Measurements from ENCODE around the gene PLCL1. TPM values are rescaled to one million over a fixed set of nuclear protein-coding genes. Genes with fewer than 3 reads are reported as not detected.

PLCL1 gene
- total RNA-seq, 1 experiment from 2014 or later = 1.6 TPM

DNA sequence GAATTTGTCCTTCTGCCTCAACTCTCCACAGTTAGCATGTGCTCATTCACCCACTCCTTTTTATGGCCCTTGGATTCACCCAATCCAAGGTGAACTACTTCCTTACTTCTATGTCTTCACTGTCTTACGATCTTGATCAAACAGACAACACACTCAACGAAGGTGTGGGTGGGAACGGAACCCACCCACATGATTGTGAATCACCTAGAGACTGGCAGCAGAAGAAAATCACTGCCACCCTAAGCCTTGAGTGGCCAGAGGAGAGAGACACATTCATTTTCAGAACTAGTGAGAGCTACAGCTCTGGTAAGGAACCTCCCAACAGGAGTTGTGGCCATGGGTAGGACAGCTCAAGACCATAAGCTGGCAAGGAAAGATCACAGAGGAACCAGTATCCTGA is 194.3 kb downstream of the PLCL1 start:
- no peaks in the 10 kb centered on the region for H3K36me3 ChIP-seq (ENCODE audit: control insufficient read depth, insufficient read depth, low read length)
- no peaks in the 10 kb centered on the region for H3K4me1 Mint-ChIP-seq (ENCODE audit: low read depth, unreplicated experiment)
- no peak overlapping the region for H3K4me3 Mint-ChIP-seq (ENCODE audit: unreplicated experiment)
- H3K9me3 ChIP-seq = no peaks in the 10 kb centered on the region
- TF ChIP-seq, protein P1, sequence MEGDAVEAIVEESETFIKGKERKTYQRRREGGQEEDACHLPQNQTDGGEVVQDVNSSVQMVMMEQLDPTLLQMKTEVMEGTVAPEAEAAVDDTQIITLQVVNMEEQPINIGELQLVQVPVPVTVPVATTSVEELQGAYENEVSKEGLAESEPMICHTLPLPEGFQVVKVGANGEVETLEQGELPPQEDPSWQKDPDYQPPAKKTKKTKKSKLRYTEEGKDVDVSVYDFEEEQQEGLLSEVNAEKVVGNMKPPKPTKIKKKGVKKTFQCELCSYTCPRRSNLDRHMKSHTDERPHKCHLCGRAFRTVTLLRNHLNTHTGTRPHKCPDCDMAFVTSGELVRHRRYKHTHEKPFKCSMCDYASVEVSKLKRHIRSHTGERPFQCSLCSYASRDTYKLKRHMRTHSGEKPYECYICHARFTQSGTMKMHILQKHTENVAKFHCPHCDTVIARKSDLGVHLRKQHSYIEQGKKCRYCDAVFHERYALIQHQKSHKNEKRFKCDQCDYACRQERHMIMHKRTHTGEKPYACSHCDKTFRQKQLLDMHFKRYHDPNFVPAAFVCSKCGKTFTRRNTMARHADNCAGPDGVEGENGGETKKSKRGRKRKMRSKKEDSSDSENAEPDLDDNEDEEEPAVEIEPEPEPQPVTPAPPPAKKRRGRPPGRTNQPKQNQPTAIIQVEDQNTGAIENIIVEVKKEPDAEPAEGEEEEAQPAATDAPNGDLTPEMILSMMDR (IDR thresholded peaks at IDR 0.05; ENCODE audit: insufficient read depth in 1 of 2, low read depth in 1 of 2, low read length in 1 of 2, severe bottlenecking in 1 of 2, unreplicated experiment in 1 of 2) = no peak
- no TSS peak for BruUV-seq (replicated peaks)
- peaks cover 5% of the 10 kb centered on the region for H3K27me3 Mint-ChIP-seq (ENCODE audit: insufficient read depth, unreplicated experiment)
- no peak overlapping the region for H3K4me3 ChIP-seq (ENCODE audit: low read depth, low read length)
- no peak overlapping the region for H3K27ac Mint-ChIP-seq (ENCODE audit: unreplicated experiment)
- POLR2A ChIA-PET = no interaction called here
- no peaks in the 10 kb centered on the region for H3K27me3 ChIP-seq (replicated peaks; ENCODE audit: control insufficient read depth, insufficient read depth, low read length)
- H3K9me3 Mint-ChIP-seq (ENCODE audit: unreplicated experiment) = no peaks in the 10 kb centered on the region
- no peak for DNase-seq
- no peaks in the 10 kb centered on the region for H3K4me1 ChIP-seq
- no peaks in the 10 kb centered on the region for H3K36me3 Mint-ChIP-seq (ENCODE audit: insufficient read depth, unreplicated experiment)
- intact Hi-C loops (cut with micrococcal nuclease; ENCODE audit: unreplicated experiment) = no loop called here
- CTCF ChIA-PET = no interaction called here

DNA sequence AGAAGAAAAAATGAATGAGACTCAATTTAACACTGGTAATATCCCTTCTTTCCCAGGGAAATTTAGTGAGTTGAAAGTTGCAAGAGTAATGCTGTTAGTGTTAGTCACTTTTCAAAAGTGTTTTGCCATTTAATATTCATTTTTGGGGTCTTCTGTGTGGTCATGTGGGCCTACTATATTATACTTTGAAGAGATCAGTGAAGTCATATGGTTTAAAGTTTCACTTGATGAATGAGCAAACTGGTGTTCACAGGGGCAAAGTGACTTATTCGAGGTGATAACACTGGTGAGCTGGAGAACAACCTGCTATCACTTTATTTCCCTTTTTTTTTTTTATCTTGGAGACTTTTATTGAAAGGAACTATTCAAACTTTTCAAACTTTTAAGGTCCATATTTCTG is 196.0 kb downstream of the PLCL1 start:
- CTCF ChIA-PET = no interaction called here

GRCh38 chr2:198004173-198004572 is 199.8 kb downstream of the PLCL1 start:
- intact Hi-C loops (cut with micrococcal nuclease; ENCODE audit: unreplicated experiment) = no loop called here
- Histone ChIP-seq H3K4me3 (ENCODE audit: low read depth, low read length) (no peak overlapping the region), H3K27me3 (replicated peaks; ENCODE audit: control insufficient read depth, insufficient read depth, low read length) (no peaks in the 10 kb centered on the region), H3K4me1 (no peaks in the 10 kb centered on the region), H3K36me3 (ENCODE audit: control insufficient read depth, insufficient read depth, low read length) (no peaks in the 10 kb centered on the region), H3K9me3 (no peaks in the 10 kb centered on the region)
- TF ChIP-seq, protein P1 (IDR thresholded peaks at IDR 0.05; ENCODE audit: insufficient read depth in 1 of 2, low read depth in 1 of 2, low read length in 1 of 2, severe bottlenecking in 1 of 2, unreplicated experiment in 1 of 2) = no peak
- no peaks in the 10 kb centered on the region for H3K36me3 Mint-ChIP-seq (ENCODE audit: insufficient read depth, unreplicated experiment)
- CTCF ChIA-PET = no interaction called here
- no peaks in the 10 kb centered on the region for H3K4me1 Mint-ChIP-seq (ENCODE audit: low read depth, unreplicated experiment)
- no peak overlapping the region for H3K4me3 Mint-ChIP-seq (ENCODE audit: unreplicated experiment)
- H3K27me3 Mint-ChIP-seq (ENCODE audit: insufficient read depth, unreplicated experiment) = no peaks in the 10 kb centered on the region
- DNase-seq = no peak
- no TSS peak for BruUV-seq (replicated peaks)
- H3K27ac Mint-ChIP-seq (ENCODE audit: unreplicated experiment) = no peak overlapping the region
- no peaks in the 10 kb centered on the region for H3K9me3 Mint-ChIP-seq (ENCODE audit: unreplicated experiment)
- POLR2A ChIA-PET = no interaction called here

More for the DNA sequence above, 196.0 kb downstream of the PLCL1 start:
- Mint-ChIP-seq H3K27ac (ENCODE audit: unreplicated experiment) (no peak overlapping the region), H3K4me1 (ENCODE audit: low read depth, unreplicated experiment) (no peaks in the 10 kb centered on the region), H3K27me3 (ENCODE audit: insufficient read depth, unreplicated experiment) (peaks cover 5% of the 10 kb centered on the region), H3K4me3 (ENCODE audit: unreplicated experiment) (no peak overlapping the region), H3K36me3 (ENCODE audit: insufficient read depth, unreplicated experiment) (no peaks in the 10 kb centered on the region), H3K9me3 (ENCODE audit: unreplicated experiment) (no peaks in the 10 kb centered on the region)
- POLR2A ChIA-PET = no interaction called here
- intact Hi-C loops (cut with micrococcal nuclease; ENCODE audit: unreplicated experiment) = no loop called here
- no peaks in the 10 kb centered on the region for H3K36me3 ChIP-seq (ENCODE audit: control insufficient read depth, insufficient read depth, low read length)
- no peak for DNase-seq
- H3K27me3 ChIP-seq (replicated peaks; ENCODE audit: control insufficient read depth, insufficient read depth, low read length) = no peaks in the 10 kb centered on the region
- no peaks in the 10 kb centered on the region for H3K9me3 ChIP-seq
- H3K4me3 ChIP-seq (ENCODE audit: low read depth, low read length) = no peak overlapping the region
- TF ChIP-seq, protein P1 (IDR thresholded peaks at IDR 0.05; ENCODE audit: insufficient read depth in 1 of 2, low read depth in 1 of 2, low read length in 1 of 2, severe bottlenecking in 1 of 2, unreplicated experiment in 1 of 2) = no peak
- BruUV-seq (replicated peaks) = no TSS peak
- no peaks in the 10 kb centered on the region for H3K4me1 ChIP-seq
